ENCODE results near the gene UBL3.

UBL3 gene

DNA sequence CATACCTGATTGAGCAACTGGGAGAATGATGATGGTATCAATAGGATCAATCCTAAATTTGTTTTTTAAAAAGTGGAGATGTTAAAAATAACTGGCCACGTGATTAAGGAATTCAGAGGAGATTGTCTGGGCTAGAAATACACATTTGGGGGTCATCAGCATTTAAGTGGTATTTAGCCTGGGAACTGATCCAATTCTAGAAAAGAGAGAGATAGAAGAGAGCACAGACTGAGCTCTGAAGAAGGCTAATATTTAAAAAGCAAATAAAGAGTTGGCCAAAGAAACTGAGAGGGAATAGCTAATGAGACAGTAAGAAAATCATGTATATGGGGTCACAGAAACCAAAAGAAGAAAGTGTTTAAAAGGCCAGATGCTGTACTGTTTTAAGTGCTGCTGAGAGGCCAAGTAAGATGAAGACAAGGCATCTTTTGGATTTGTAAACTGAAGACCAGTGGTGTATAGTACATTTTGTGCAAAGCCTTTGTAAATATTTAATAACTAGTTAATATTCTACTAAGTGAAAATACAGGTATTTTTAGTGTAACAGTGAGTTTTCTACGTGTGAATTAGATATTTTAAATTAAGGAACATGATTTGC, 40.2 kb downstream of the UBL3 start:
- no peak for DNase-seq (ENCODE audit: low read depth, low spot score)

- no peak for DNase-seq (ENCODE audit: low read depth, low spot score)
Measured at GRCh38 chr13:29808264-29808663, 42.2 kb downstream of the UBL3 start.

DNA sequence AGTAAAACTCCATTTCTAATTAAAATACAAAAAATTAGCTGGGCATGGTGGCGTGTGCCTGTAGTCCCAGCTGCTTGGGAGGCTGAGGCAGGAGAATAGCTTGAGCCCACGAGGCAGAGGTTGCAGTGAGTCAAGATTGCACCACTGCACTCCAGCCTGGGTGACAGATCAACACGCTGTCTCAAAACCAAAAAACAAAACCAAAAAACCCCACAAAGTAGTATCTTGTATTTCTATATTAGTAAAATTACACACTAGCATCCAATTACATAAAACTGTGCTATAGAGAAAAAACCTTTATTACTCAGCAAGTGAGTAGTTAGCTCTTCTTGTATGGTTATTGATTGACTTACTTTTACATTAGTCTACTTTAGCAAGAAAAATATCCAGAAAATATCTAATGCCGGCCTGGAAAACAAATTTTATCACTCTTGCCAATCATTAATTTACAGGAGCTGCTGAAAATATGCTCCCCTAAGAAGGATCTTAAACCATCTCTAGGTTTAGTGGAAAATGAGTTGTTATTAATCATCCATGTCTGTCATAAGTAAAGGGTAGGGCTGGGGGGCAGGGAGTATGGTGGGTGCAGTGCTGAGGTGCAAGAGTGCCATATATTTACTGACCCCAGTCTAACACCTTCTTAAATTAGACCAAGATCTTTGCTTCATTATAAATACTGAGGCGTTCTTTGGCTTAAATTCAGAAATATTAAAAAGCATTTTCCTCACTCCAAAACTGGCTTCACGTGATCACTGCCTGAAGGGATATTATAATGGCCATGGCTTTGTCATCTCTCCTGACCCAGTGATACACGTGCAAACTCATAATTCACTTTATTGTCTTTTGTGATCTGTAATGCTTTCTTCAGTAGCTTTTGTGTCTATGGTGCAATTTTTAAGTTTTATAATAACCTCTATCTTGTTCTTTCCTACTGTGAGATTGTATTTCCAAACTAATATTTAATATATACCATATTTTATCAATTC, 44.1 kb downstream of the UBL3 start:
- DNase-seq (ENCODE audit: low read depth, low spot score): no peak

DNA sequence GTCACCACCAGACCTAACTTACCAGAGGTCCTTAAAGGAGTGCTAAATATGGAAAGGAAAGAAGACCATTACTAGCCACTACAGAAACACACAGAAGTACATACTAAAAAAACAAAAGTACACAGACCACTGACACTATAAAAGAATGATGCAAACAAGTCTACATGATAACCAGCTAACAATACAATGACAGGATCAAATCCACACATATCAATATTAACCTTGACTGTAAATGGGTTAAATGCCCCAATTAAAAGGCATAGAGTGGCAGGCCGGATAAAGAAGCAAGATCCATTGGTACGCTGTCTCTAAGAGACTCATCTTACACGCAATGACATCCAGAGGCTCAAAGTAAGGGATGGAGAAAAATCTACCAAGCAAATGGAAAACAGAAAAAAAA, 47.2 kb downstream of the UBL3 start:
- no peak for DNase-seq (ENCODE audit: low read depth, low spot score)

DNA sequence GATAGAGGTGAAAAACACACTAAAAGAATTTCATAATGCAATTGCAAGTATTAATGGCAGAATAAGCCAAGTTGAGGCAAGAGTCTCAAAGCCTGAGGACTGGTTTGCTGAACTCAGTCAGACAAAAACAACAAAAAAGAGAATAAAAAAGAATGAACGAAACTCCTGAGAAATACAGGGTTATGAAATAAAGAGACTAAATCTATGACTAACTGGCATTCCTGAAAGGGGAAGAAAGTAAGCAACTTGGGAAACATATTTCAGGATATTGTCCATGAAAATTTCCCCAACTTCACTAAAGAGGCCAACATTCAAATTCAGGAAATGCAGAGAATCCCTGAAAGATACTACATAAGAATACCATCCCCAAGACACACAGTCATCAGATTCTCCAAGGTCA, 47.8 kb downstream of the UBL3 start:
- DNase-seq (ENCODE audit: low read depth, low spot score): no peak

GRCh38 chr13:29801737-29802305, 48.6 kb downstream of the UBL3 start:
- DNase-seq (ENCODE audit: low read depth, low spot score): no peak

DNA sequence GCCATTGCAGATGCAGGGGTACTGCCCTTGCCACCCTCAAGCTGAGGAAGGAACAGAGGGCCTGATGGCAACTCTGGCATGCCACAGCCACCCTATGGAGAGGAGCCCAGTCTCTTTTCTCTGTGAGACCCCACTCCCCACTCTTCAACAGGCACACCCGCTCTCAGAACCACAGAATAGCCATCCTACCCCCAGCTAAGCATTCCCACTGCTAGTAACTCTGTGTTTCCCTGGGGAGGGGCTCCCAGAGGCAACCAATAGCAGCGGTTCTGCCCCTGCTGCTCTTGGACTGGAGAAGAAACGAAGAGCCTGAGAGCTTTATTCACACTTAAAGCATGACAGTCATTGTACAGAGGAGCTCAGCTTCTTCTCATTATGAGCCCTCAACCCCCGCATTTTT, 49.3 kb downstream of the UBL3 start:
- no peak for DNase-seq (ENCODE audit: low read depth, low spot score)

- DNase-seq (ENCODE audit: low read depth, low spot score): no peak
Measured at GRCh38 chr13:29800687-29801086, 49.7 kb downstream of the UBL3 start.

DNA sequence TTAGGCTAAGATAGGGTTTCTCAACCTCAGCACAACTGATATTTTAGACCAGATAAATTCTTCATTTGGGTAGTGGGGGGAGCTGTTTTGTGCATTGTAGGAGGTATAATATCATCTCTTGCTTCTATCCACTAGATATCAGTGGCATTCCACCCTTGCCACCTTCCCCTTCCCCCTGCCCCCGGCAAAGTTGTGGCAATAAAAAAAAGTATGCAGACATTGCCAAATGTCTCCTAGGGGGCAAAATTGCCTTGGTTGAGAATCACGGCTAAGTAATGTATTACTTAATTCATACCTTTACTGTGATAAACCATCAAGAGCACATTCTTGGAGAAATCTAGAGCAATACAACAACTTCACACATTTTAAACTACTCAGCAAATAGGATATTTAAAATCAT, 51.4 kb downstream of the UBL3 start:
- no peak for DNase-seq (ENCODE audit: low read depth, low spot score)

DNA sequence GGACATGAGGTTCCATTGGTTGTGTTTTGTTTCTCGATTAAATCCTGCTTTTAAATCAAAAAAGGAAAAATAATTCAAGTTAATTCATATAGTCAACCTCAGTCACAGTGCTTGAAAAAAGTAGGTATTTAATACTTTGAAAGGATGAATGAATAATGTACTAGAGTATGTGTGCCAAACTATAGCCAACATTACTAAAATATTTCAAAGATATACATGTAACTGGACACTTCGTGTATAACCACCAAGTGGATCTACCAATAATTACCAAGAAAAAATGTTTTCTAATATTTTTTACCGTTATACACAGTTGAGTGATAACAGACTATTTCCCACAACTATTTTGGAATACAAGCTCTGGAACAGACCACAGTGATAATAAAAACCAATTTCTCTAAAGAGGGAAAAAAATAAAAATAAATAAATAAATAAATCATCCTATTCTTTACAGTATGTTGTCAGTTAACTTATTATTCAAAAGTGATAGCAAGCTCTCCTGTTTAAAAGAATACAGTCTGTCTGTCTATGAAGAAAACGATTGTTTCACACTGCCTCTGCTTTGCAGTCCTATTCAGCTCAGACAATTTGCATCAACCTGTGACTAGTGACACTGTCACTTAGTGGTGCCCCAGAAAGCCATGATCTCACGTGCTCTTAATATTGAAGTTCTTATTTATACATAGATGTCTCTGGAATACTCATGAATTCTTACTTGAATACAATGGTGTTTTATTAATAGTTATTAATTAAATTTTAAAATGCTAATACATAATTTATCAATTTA, 58.2 kb downstream of the UBL3 start:
- DNase-seq (ENCODE audit: low read depth, low spot score): no peak

DNA sequence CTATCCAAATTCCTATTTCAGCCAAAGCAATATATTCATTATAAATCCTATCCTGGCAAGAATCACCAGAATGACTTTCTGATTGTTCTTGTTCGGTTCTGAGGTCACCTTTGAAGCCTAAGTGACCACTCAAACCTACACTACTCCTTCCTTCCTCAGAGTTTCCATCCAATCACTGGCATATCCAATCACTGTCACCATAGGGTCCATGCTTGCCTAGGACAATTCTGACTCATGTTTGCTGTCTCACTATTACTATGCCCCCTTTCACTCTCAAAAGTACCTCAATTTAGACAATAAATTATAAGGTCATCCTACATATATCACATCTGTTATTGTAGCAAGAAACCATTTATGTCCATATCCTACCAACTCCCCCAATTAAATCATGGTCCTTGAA, 58.9 kb downstream of the UBL3 start:
- no peak for DNase-seq (ENCODE audit: low read depth, low spot score)

- no peak for DNase-seq (ENCODE audit: low read depth, low spot score)
Measured at GRCh38 chr13:29786698-29787097, 63.7 kb downstream of the UBL3 start.

- no peak for DNase-seq (ENCODE audit: low read depth, low spot score)
Measured at GRCh38 chr13:29785978-29786377, 64.4 kb downstream of the UBL3 start.

GRCh38 chr13:29782798-29783197, 67.6 kb downstream of the UBL3 start:
- DNase-seq (ENCODE audit: low read depth, low spot score): no peak

DNA sequence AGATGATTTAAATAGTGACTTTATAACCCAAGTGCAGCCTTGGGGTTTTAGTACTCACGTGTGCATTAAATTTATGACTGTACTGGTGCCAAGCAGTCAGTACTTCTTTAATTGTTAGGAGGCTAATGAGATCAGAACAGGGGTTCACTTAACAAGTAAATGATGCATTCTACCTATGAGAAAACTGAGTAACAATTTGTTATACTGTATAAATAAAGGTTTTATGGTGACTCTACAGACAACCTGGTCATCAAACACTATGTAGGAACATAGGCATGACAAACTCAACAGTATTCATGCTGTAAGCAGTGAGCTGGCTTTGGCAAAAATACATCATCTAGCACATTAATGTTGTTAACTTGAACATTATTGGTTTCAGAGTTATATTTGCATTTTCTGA, 75.6 kb downstream of the UBL3 start:
- DNase-seq (ENCODE audit: low read depth, low spot score): no peak

- no peak for DNase-seq (ENCODE audit: low read depth, low spot score)
Measured at GRCh38 chr13:29771247-29771646, 79.2 kb downstream of the UBL3 start.

- no peak for DNase-seq (ENCODE audit: low read depth, low spot score)
Measured at GRCh38 chr13:29767006-29767405, 83.4 kb downstream of the UBL3 start.

GRCh38 chr13:29763436-29764180, 86.8 kb downstream of the UBL3 start:
- no peak for DNase-seq (ENCODE audit: low read depth, low spot score)

DNA sequence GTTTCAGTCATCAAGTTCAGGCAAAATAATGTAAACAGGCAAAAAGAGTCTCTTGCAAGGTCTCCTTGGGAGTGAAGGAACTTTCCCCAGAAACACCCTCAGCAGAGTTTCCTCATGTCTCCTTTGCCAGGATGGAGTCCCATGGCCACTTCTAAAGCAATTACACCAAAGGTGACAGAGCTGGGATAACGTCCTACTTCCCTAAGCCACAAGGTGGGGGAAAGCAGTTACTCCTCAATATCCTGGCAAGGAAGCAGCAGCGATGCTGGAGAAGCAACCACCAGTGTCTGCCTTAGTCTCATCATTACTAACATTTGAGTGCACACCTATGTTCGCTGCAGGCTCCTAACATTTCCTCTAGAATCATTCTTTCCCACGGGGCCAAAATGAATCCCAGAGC, 88.6 kb downstream of the UBL3 start:
- no peak for DNase-seq (ENCODE audit: low read depth, low spot score)

- DNase-seq (ENCODE audit: low read depth, low spot score): no peak
Measured at GRCh38 chr13:29761160-29761559, 89.3 kb downstream of the UBL3 start.

DNA sequence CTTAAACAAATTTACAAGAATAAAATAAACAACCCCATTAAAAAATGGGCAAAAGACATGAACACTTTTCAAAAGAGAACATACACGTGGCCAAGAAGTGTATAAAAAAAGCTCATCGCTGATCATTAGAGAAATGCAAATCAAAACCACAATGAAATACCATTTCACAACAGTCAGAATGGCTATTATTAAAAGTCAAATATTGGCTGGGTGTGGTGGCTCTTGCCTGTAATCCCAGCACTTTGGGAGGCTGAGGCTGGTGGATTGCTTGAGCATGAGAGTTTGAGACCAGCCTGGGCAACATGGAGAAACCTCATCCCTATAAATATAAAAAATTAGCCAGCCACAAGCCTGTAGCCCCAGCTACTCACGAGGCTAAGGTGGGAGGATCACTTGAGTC, 89.9 kb downstream of the UBL3 start:
- no peak for DNase-seq (ENCODE audit: low read depth, low spot score)
